Measurements from ENCODE around the gene BMERB1.

Gene BMERB1

DNA sequence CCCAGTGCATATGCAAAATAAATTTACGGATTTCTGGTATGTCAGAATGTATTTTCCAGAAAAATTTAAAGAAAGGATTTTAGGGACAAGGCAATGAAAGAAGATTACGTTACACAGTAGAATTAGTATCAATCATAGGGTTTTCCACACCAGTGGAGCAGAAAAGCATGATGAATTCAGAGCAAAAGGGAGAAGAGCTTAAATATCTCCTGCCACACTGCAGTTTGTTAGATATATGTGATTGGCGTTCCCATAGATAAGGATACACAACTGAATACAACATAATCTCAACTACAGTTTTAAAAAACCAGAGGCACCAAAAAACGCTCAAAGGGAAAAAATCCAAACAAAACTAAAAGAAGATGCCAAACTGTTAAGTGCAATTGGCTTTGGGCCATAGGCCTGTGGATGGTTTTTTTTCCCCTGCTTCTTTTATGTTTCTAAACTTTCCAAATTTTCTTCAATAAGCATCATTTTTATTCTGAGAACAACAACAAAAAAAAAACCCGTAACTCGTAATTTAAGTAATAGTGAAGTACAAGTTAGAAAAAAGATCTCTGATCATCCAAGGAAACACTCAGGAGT lies 186.3 kb downstream of the BMERB1 start:
- DNase-seq = no peak

DNA sequence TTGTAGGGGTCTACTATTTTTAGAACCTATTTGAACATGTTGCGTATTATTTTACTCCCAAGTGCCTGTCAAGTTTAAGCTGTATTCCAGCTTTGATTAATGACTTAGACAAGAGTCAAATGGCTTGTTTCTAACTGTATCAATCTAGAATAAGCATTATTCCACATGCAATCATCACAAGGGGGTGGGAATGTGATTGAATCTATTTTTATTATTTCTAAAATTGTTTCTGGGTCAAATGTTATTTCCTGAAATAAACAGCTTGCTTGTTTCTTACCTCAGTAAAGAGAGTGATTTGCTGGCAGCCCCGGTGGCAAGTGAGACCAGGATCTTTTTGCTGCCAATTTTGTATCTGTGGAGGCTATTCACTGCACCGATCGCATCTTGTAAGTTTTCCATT lies 187.1 kb downstream of the BMERB1 start:
- no peak for DNase-seq

DNA sequence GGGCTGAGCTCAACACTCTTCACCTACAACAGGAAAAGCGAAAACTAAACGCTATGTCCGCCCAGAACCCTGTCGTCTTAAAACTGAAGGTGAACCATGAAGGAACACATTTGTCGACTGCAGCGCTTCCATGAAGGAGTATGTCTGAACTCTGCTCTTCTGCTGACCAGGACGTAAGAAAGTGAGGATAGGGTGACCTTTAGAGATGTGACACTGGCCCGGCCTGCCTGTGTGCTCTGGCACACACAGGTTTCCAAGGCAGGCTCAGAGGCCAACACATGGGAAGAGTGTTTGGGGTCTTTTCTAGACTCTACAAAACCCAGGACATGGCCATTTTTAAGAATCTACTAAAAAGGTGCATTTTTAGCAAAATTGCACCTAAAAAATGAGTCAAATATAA lies 187.5 kb downstream of the BMERB1 start:
- DNase-seq = no peak

DNA sequence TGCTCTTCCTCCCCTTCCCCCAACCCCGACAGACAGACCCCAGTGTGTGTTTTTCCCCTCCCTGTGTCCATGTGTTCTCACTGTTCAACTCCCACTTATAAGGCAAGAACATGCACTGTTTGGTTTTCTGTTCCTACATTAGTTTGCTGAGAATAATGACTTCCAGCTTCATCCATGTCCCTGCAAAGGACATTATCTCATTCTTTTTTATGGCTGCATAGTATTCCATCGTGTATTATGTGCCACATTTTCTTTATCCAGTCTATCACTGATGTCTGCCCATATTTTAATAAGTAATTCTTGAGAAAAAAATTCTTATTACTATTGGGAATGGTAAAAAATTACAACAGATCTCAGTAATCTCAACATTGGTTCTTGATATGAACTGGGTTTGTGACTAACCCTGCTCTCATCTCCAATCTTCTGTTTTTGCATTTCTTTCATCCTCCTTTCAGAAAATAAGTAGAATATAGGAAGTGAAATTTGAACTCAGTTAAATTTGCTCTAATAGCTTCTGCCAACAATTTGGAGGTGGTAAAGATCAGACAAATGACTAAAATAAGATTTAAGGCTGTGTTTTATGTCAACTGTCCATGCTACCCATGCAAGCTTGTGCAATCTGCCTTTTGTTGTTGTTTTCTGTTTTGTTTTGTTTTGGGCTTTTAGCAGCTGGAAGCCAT lies 197.5 kb downstream of the BMERB1 start:
- no peak for DNase-seq

GRCh38 chr16:15635926-15636325 lies 201.5 kb downstream of the BMERB1 start:
- DNase-seq = no peak

- no peak for DNase-seq
Measured at GRCh38 chr16:15636392-15636873, 202.0 kb downstream of the BMERB1 start.

Measured in activated effector memory CD4-positive, alpha-beta T cell treated with anti-CD3 and anti-CD28 coated beads, Interleukin-2, amount 50 U/mL, for 16 hours (primary cell).